Measurements from ENCODE around the gene ZFPM1.

- TF ChIP-seq POLR2A (IDR thresholded peaks at IDR 0.05) (no peak), CTCF (IDR thresholded peaks at IDR 0.05 in 4 of 5, conservative IDR thresholded peaks at IDR 0.05 in 1 of 5) (no peak)
Observed at GRCh38 chr16:88417684-88418476, 35.2 kb upstream of the ZFPM1 start.
